ENCODE measurements around the gene PLCG2. TPM values are rescaled to one million over a fixed set of nuclear protein-coding genes. Genes with fewer than 3 reads are reported as not detected.

Gene PLCG2
- total RNA-seq, 2 experiments from 2014 or later, result 196 to 485 TPM

DNA sequence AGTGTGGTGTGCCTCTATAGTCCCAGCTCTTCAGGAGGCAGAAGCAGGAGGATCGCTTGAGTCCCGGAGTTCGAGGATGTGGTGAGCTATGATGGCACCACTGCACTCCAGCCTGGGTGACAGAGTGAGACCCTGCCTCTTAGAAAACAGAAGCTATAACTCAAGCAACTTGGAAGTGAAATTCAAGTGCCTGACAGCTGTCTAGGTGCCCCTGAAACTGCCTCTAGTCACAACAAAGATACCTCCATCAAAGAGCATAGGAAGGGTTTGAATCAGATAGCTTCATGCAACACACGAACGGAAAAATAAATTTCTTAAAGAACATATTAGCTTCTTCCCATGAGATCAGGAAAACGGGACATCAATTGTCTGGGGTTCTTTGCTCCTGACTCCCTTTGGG is 860 bp upstream of the PLCG2 start:
- intact Hi-C loops (cut with micrococcal nuclease; ENCODE audit: unreplicated experiment), result no loop called here
- H3K9me2 ChIP-seq (ENCODE audit: insufficient read depth, low read length), result no peaks in the 10 kb centered on the region
- ChIA-PET CTCF (ENCODE audit: unreplicated experiment) (interaction anchor here (0.6 kb wide), 2 partner anchors 11 to 32 kb away, joined by 3 read pairs; no protein-coding TSS in a partner anchor), POLR2A (interaction anchor here (0.6 to 10.1 kb wide), 11 partner anchors 13 to 584 kb away, joined by 3 to 57 read pairs (median 3); no protein-coding TSS in a partner anchor)
- H3K27ac ChIP-seq (ENCODE audit: low read depth, low read length, poor library complexity, severe bottlenecking), result peak overlapping the region; percentile 47
- peak; percentile 60 for DNase-seq (ENCODE audit: low spot score)
- peaks cover 85% of the 10 kb centered on the region for H3K4me1 ChIP-seq (ENCODE audit: insufficient read depth, low read length, poor library complexity, severe bottlenecking)
- TF ChIP-seq, protein P1, sequence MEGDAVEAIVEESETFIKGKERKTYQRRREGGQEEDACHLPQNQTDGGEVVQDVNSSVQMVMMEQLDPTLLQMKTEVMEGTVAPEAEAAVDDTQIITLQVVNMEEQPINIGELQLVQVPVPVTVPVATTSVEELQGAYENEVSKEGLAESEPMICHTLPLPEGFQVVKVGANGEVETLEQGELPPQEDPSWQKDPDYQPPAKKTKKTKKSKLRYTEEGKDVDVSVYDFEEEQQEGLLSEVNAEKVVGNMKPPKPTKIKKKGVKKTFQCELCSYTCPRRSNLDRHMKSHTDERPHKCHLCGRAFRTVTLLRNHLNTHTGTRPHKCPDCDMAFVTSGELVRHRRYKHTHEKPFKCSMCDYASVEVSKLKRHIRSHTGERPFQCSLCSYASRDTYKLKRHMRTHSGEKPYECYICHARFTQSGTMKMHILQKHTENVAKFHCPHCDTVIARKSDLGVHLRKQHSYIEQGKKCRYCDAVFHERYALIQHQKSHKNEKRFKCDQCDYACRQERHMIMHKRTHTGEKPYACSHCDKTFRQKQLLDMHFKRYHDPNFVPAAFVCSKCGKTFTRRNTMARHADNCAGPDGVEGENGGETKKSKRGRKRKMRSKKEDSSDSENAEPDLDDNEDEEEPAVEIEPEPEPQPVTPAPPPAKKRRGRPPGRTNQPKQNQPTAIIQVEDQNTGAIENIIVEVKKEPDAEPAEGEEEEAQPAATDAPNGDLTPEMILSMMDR (conservative IDR thresholded peaks at IDR 0.05; ENCODE audit: low read length), result no peak
- TF ChIP-seq EZH2phosphoT487 (IDR thresholded peaks at IDR 0.05; ENCODE audit: borderline replicate concordance, low read depth, low read length), result no peak
- H4K20me1 ChIP-seq (ENCODE audit: insufficient read depth, low read length), result no peaks in the 10 kb centered on the region
- peaks cover 41% of the 10 kb centered on the region for H3K79me2 ChIP-seq (ENCODE audit: insufficient read depth, low read depth, low read length)
- no TSS peak for BruUV-seq (replicated peaks)
- H3K4me3 ChIP-seq (ENCODE audit: low read depth, low read length, poor library complexity, severe bottlenecking), result peak overlapping the region; percentile 85
- H2AFZ ChIP-seq (ENCODE audit: low read length), result no peak overlapping the region; the same call in 1 of the 2 replicates
- H3K4me2 ChIP-seq (ENCODE audit: low read length), result peak overlapping the region; percentile 92
- H3K36me3 ChIP-seq (ENCODE audit: insufficient read depth, low read length), result peaks cover 24% of the 10 kb centered on the region
- H3K9me3 ChIP-seq (ENCODE audit: low read length), result no peaks in the 10 kb centered on the region

DNA sequence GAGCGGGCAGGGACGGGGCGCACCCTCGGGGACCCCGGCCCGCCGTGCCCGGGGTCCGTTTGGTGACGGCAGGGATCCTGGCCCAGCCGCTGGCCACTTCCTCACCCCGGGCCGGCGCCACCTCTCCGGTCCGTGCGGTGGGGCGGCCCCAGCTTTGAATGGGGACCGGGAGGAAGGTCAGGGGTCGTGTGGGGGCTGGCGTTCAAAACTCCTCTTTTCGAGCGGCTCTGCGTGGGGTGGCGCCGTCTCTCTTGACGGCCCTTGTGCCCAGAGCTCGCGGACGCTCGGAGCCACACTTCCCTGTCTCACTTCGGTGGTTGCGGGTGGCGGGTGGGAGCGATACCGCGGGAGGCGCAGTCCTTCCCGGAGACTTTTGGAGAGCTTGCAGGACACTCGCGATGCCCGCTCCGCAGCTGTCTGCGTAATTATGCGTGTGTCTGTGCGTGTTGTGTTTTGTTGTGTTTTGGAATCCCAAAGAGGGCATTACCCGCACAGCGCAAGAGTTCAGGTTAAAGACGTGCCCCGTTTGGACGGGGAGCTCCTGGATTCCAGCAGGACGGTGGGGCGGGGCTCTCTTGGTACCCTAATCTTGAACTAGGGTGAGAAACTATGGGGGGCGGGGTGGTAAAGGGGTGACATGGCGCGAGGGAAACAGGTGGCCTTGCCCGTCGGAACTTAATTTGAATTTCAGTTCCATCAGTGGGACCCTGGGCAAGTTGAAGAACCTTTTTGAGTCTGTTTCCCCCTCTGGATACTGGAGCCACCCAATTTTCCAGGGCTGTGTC is 637 bp downstream of the PLCG2 start:
- no peak for DNase-seq (ENCODE audit: low spot score)
- H3K79me2 ChIP-seq (ENCODE audit: insufficient read depth, low read depth, low read length), result peaks cover 56% of the 10 kb centered on the region
- POLR2A ChIA-PET, result interaction anchor here (0.7 to 10.1 kb wide), 13 partner anchors 9 to 95 kb away, joined by 3 to 57 read pairs (median 5); no protein-coding TSS in a partner anchor
- H3K9me2 ChIP-seq (ENCODE audit: insufficient read depth, low read length), result no peaks in the 10 kb centered on the region
- H2AFZ ChIP-seq (ENCODE audit: low read length), result no peak overlapping the region
- CTCF ChIA-PET (ENCODE audit: unreplicated experiment), result interaction anchor here (0.5 to 1.5 kb wide), 2 partner anchors 9 to 37 kb away, joined by 3 to 4 read pairs; no protein-coding TSS in a partner anchor
- TF ChIP-seq EZH2phosphoT487 (IDR thresholded peaks at IDR 0.05; ENCODE audit: borderline replicate concordance, low read depth, low read length), result no peak
- TF ChIP-seq, protein P1 (conservative IDR thresholded peaks at IDR 0.05; ENCODE audit: low read length), result 0 out of 2 replicates have a peak, but pooled peaks have one; percentile 7
- 0 out of 2 replicates have a peak, but pooled peaks cover 5% of the 10 kb centered on the region for H4K20me1 ChIP-seq (ENCODE audit: insufficient read depth, low read length)
- peak overlapping the region; percentile 85 for H3K4me3 ChIP-seq (ENCODE audit: low read depth, low read length, poor library complexity, severe bottlenecking)
- H3K27ac ChIP-seq (ENCODE audit: low read depth, low read length, poor library complexity, severe bottlenecking), result peak overlapping the region; percentile 92
- peak overlapping the region; percentile 92 for H3K4me2 ChIP-seq (ENCODE audit: low read length)
- intact Hi-C loops (cut with micrococcal nuclease; ENCODE audit: unreplicated experiment), result loop anchor here (5.0 kb wide), 1 partner anchor 108 kb away; no protein-coding TSS in a partner anchor
- H3K9me3 ChIP-seq (ENCODE audit: low read length), result no peaks in the 10 kb centered on the region
- H3K4me1 ChIP-seq (ENCODE audit: insufficient read depth, low read length, poor library complexity, severe bottlenecking), result peaks cover 85% of the 10 kb centered on the region
- no TSS peak for BruUV-seq (replicated peaks)
- H3K36me3 ChIP-seq (ENCODE audit: insufficient read depth, low read length), result peaks cover 30% of the 10 kb centered on the region

Measured in OCI-LY7 (cell line).